Breast epithelium (tissue), 3 donors: Measurements from ENCODE around the gene TPST1.

Experiments used
- POLR2A ChIP-seq: fragments of 450-650 bp; IDR thresholded peaks from one replicate; pipeline ENCODE4 v1.6.1; 2016; ENCODE audit warnings: antibody characterized with exemption, mild to moderate bottlenecking, moderate library complexity
- POLR2AphosphoS5 ChIP-seq, 3 donors: sonication (generic); formaldehyde crosslinking; IDR thresholded peaks; one replicate each; pipeline ENCODE4 v1.6.1; 2017; ENCODE audit warnings: antibody characterized with exemption in 3 of 3
- TF ChIP-seq, protein P1 (sequence below), 3 donors: fragments of 450-650 bp; IDR thresholded peaks; one replicate each; pipeline ENCODE4 v1.5.1; 2016 to 2017; ENCODE audit warnings: antibody characterized with exemption in 3 of 3, mild to moderate bottlenecking in 3 of 3, moderate library complexity in 3 of 3

GRCh38 chr7:66255534-66256100 is 50.5 kb downstream of the TPST1 start:
- TF ChIP-seq, protein P1, sequence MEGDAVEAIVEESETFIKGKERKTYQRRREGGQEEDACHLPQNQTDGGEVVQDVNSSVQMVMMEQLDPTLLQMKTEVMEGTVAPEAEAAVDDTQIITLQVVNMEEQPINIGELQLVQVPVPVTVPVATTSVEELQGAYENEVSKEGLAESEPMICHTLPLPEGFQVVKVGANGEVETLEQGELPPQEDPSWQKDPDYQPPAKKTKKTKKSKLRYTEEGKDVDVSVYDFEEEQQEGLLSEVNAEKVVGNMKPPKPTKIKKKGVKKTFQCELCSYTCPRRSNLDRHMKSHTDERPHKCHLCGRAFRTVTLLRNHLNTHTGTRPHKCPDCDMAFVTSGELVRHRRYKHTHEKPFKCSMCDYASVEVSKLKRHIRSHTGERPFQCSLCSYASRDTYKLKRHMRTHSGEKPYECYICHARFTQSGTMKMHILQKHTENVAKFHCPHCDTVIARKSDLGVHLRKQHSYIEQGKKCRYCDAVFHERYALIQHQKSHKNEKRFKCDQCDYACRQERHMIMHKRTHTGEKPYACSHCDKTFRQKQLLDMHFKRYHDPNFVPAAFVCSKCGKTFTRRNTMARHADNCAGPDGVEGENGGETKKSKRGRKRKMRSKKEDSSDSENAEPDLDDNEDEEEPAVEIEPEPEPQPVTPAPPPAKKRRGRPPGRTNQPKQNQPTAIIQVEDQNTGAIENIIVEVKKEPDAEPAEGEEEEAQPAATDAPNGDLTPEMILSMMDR (IDR thresholded peaks at IDR 0.05) = no peak
- no peak for TF ChIP-seq POLR2AphosphoS5 (IDR thresholded peaks at IDR 0.05)
- no peak for TF ChIP-seq POLR2A
